ENCODE data around the gene GAK. TPM values are rescaled to one million over a fixed set of nuclear protein-coding genes. Genes with fewer than 3 reads are reported as not detected.
"Not testable (repeated sequence)": the region's sequence is repeated elsewhere in the genome, so short reads cannot be mapped to it uniquely, and the experiment has no call there.

The GAK gene
- 1,000 to 10,000 TPM in 1 of 4 donors, 100 to 1,000 TPM in 1, 10 to 100 TPM in 2; 50.6 to 1,098 (median 104) TPM for total RNA-seq

- TF ChIP-seq POLR2A (IDR thresholded peaks at IDR 0.05) (peak; percentile 52 to 90), CTCF (IDR thresholded peaks at IDR 0.05) (peak in 2 of 4 experiments; percentile 38 to 52)
- H3K4me1 ChIP-seq = peaks cover 15% of the 10 kb centered on the region in 2 donors
- H3K36me3 ChIP-seq = no peaks in the 10 kb centered on the region
- H3K27ac ChIP-seq = peak within 1 kb of the TSS; percentile 73 to 89
- peak within 1 kb of the TSS; percentile 79 to 100 for H3K4me3 ChIP-seq
- intact Hi-C loops (cut with DNase I; ENCODE audit: low total_unique reads) = no loop called here
- no peaks in the 10 kb centered on the region for H3K9me3 ChIP-seq
- peak; percentile 93 to 96 for DNase-seq
- no peaks in the 10 kb centered on the region for H3K27me3 ChIP-seq
Measured at GRCh38 chr4:931960-932712, at the start of gene GAK, which contains the start of gene TMEM175. GAK (minus strand) TSS chr4:932316; CDS start chr4:932187, 129 bp downstream. TMEM175 (plus strand) TSS chr4:932460; CDS start chr4:947740, 15,280 bp downstream.

DNA sequence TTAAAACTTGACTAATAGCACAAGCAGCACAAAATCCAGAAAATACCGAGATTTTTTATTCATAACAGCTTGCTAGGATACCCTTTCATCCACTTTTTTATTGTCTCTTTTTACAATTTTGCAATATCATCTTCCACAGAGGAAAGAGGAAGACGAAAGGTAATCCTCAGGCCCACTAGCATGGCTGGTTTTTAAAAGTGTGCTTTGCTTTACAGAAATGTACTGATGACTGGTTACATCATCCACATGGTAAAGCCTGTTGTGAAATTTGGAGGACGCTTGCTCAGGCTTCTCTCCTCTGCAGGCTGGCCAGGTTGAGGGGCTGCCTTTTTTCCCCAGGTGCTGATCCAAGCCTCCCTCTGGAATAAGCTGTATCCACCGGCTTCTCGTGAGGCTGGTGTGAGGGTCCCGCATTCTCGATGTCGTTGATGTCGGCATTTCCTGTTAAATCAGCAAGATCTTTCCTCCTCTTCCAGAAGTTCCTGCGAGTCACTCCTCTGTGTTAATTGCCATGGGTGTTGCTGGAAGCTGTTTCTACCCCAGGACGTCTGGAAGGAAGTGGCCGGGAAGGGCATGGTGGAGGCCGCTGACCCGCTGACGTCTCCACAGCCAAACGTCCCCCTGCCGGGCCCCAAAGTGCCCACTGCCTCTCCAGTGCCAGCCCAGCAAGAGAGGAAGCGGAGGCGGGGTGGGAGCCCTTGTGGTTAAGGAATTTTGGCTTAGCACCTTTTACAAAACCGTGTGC, 47.0 kb upstream of the GAK start:
- Histone ChIP-seq H3K27me3 (no peaks in the 10 kb centered on the region), H3K4me1 (peaks cover 0 to under 1% of the 10 kb centered on the region in 2 donors), H3K4me3 (no peak overlapping the region), H3K36me3 (no peaks in the 10 kb centered on the region), H3K27ac (no peak overlapping the region), H3K9me3 (no peaks in the 10 kb centered on the region)
- no peak for TF ChIP-seq POLR2A (IDR thresholded peaks at IDR 0.05)
- no peak for TF ChIP-seq CTCF (IDR thresholded peaks at IDR 0.05)
- intact Hi-C loops (cut with DNase I; ENCODE audit: low total_unique reads) = no loop called here
- DNase-seq = no peak

DNA sequence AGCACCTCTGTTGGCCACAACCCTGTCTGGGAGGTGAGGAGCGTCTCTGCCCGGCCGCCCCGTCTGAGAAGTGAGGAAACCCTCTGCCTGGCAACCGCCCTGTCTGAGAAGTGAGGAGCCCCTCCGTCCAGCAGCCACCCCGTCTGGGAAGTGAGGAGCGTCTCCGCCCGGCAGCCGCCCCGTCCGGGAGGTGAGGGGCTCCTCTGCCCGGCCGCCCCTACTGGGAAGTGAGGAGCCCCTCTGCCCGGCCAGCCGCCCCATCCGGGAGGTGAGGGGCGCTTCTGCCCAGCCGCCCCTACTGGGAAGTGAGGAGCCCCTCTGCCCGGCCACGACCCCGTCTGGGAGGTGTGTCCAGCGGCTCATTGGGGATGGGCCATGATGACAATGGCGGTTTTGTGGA, 43.9 kb upstream of the GAK start:
- DNase-seq; H3K27me3 ChIP-seq; H3K27ac ChIP-seq; intact Hi-C loops (cut with DNase I; ENCODE audit: low total_unique reads); H3K4me3 ChIP-seq; H3K36me3 ChIP-seq; H3K9me3 ChIP-seq: not testable (repeated sequence)
- H3K4me1 ChIP-seq = peaks cover 0 to 21% of the 10 kb centered on the region in 2 donors

- DNase-seq = no peak
- Histone ChIP-seq H3K9me3 (no peaks in the 10 kb centered on the region), H3K27me3 (no peaks in the 10 kb centered on the region), H3K4me1 (peaks cover 0 to 21% of the 10 kb centered on the region in 2 donors), H3K27ac (no peak overlapping the region), H3K4me3 (no peak overlapping the region), H3K36me3 (no peaks in the 10 kb centered on the region)
- no peak for TF ChIP-seq POLR2A (IDR thresholded peaks at IDR 0.05)
- TF ChIP-seq CTCF (IDR thresholded peaks at IDR 0.05) = no peak
- intact Hi-C loops (cut with DNase I; ENCODE audit: low total_unique reads) = no loop called here
Measured at GRCh38 chr4:974668-975067, 42.6 kb upstream of the GAK start.

GRCh38 chr4:973431-974397, 41.6 kb upstream of the GAK start, which contains the start of gene DGKQ:
DGKQ (minus strand) TSS chr4:973569; CDS start chr4:973482, 87 bp downstream.
- peak; percentile 86 to 92 for DNase-seq
- H3K4me3 ChIP-seq = peak within 1 kb of the TSS; percentile 57 to 59
- H3K4me1 ChIP-seq = peaks cover 0 to 21% of the 10 kb centered on the region in 2 donors
- no peaks in the 10 kb centered on the region for H3K9me3 ChIP-seq
- peak within 1 kb of the TSS; percentile 1 to 3 for H3K27ac ChIP-seq
- peak in 1 of 2 donors; percentile 13 for TF ChIP-seq POLR2A (IDR thresholded peaks at IDR 0.05)
- no peak for TF ChIP-seq CTCF (IDR thresholded peaks at IDR 0.05)
- H3K36me3 ChIP-seq = no peaks in the 10 kb centered on the region
- intact Hi-C loops (cut with DNase I; ENCODE audit: low total_unique reads) = no loop called here
- no peaks in the 10 kb centered on the region for H3K27me3 ChIP-seq
